Liver (tissue), 9 donors: Measurements from ENCODE around the gene BAZ2A. TPM values are rescaled to one million over a fixed set of nuclear protein-coding genes. Genes with fewer than 3 reads are reported as not detected.

Experiments used
- DNase-seq: peaks from one replicate; pipeline ENCODE4 v3.0.0-alpha.2; 2017; ENCODE audit warnings: low spot score
- H3K27ac ChIP-seq, 2 donors: one replicate each; pipeline ENCODE4 v1.7.0; 2013; ENCODE audit warnings: inconsistent platforms in 2 of 2, low read length in 2 of 2, control low read depth in 1 of 2, low read depth in 1 of 2, mild to moderate bottlenecking in 1 of 2
- H3K27me3 ChIP-seq, 4 donors: one replicate each; pipeline versions ENCODE4 v1.6.1 to v1.7.0; 2013; ENCODE audit warnings: low read length in 3 of 4, inconsistent platforms in 1 of 4, mild to moderate bottlenecking in 1 of 4, moderate library complexity in 1 of 4; ENCODE audit not compliant: control insufficient read depth in 4 of 4, insufficient read depth in 4 of 4
- H3K36me3 ChIP-seq, 4 donors: one replicate each; pipeline versions ENCODE4 v1.6.1 to v1.7.0; 2013; ENCODE audit warnings: low read length in 3 of 4, mild to moderate bottlenecking in 3 of 4, low read depth in 1 of 4, moderate library complexity in 1 of 4; ENCODE audit not compliant: control insufficient read depth in 4 of 4, insufficient read depth in 3 of 4
- H3K4me1 ChIP-seq, 4 donors: one replicate each; pipeline versions ENCODE4 v1.6.1 to v1.7.0; 2013; ENCODE audit warnings: low read length in 3 of 4, mild to moderate bottlenecking in 3 of 4, moderate library complexity in 1 of 4; ENCODE audit not compliant: control insufficient read depth in 4 of 4, insufficient read depth in 4 of 4
- H3K4me3 ChIP-seq, 3 donors: one replicate each; pipeline versions ENCODE4 v1.6.1 to v1.7.0; 2013; ENCODE audit warnings: low read length in 3 of 3, control low read depth in 1 of 3, low read depth in 1 of 3, mild to moderate bottlenecking in 1 of 3
- H3K9ac ChIP-seq, 2 donors: one replicate each; pipeline ENCODE4 v1.7.0; 2013; ENCODE audit warnings: low read length in 2 of 2, mild to moderate bottlenecking in 2 of 2, moderate library complexity in 2 of 2, control low read depth in 1 of 2, low read depth in 1 of 2
- H3K9me3 ChIP-seq, 4 donors: one replicate each; pipeline versions ENCODE4 v1.6.1 to v1.7.0; 2013; ENCODE audit warnings: low read length in 3 of 4; ENCODE audit not compliant: control insufficient read depth in 4 of 4
- EGR1 ChIP-seq, 2 donors: IDR thresholded peaks; 2 replicates each; pipeline ENCODE4 v1.6.1; 2016 to 2018; ENCODE audit warnings: antibody characterized with exemption in 2 of 2, low read depth in 2 of 2
- FOXA1 ChIP-seq: IDR thresholded peaks from 2 replicates; pipeline ENCODE4 v1.6.1; 2016; ENCODE audit warnings: antibody characterized with exemption
- FOXA2 ChIP-seq: IDR thresholded peaks from 2 replicates; pipeline ENCODE4 v1.6.1; 2016; ENCODE audit warnings: antibody characterized with exemption
- GABPA ChIP-seq, 2 donors: IDR thresholded peaks in 1 of 2; conservative IDR thresholded peaks in 1 of 2; 2 replicates each; pipeline ENCODE4 v1.6.1; 2016; ENCODE audit warnings: antibody characterized with exemption in 2 of 2, mild to moderate bottlenecking in 1 of 2, moderate library complexity in 1 of 2
- HNF4A ChIP-seq, 2 donors: conservative IDR thresholded peaks; 2 replicates each; pipeline ENCODE4 v1.6.1; 2016; ENCODE audit warnings: antibody characterized with exemption in 2 of 2, mild to moderate bottlenecking in 2 of 2
- HNF4G ChIP-seq: IDR thresholded peaks from 2 replicates; pipeline ENCODE4 v1.6.1; 2016; ENCODE audit warnings: antibody characterized with exemption
- NR2F2 ChIP-seq: IDR thresholded peaks from 2 replicates; pipeline ENCODE4 v1.6.1; 2016; ENCODE audit warnings: antibody characterized with exemption
- RAD21 ChIP-seq, 2 donors: IDR thresholded peaks; 2 replicates each; pipeline ENCODE4 v1.6.1; 2016; ENCODE audit warnings: antibody characterized with exemption in 2 of 2, mild to moderate bottlenecking in 2 of 2
- RXRA ChIP-seq, 2 donors: IDR thresholded peaks; 2 replicates each; pipeline ENCODE4 v1.6.1; 2017 to 2018; ENCODE audit warnings: antibody characterized with exemption in 2 of 2, mild to moderate bottlenecking in 1 of 2
- SP1 ChIP-seq: IDR thresholded peaks from 2 replicates; pipeline ENCODE4 v1.6.1; 2018; ENCODE audit warnings: antibody characterized with exemption, mild to moderate bottlenecking
- TAF1 ChIP-seq: conservative IDR thresholded peaks from 2 replicates; pipeline ENCODE4 v1.6.1; 2016; ENCODE audit warnings: antibody characterized with exemption, mild to moderate bottlenecking
- YY1 ChIP-seq: IDR thresholded peaks from 2 replicates; pipeline ENCODE4 v1.6.1; 2016; ENCODE audit warnings: antibody characterized with exemption, mild to moderate bottlenecking
- WGBS: extraction: QIAGEN DNeasy Blood & Tissue Kit; methylation state at CpG from one replicate; pipeline ENCODE4 v1.1.7; 2013; 5-methylcytosine and 5-hydroxymethylcytosine counted together
- polyA plus RNA-seq, 2 donors: library from polyadenylated mRNA; stranded (reverse) in 1 of 2; unstranded in 1 of 2; fragments of 200-250 nt in 1 of 2; fragments of >200 nt in 1 of 2; fragmentation: Nextera tagmentation in 1 of 2; extraction: Ambion mirVana in 1 of 2; gene quantifications; one replicate each; pipeline versions ENCODE4 v1.2.1 to v1.2.3, GENCODE V29; 2013 to 2015
- total RNA-seq, 2 donors: library from RNA; depleted of rRNA; stranded (reverse); fragments of >200 nt; gene quantifications; one replicate each; pipeline ENCODE4 v1.2.3, GENCODE V29; 2014
- TF ChIP-seq, protein P1 (sequence below): IDR thresholded peaks from 2 replicates; pipeline ENCODE4 v1.6.1; 2016; ENCODE audit warnings: antibody characterized with exemption
- TF ChIP-seq, protein P2 (sequence below): IDR thresholded peaks from 2 replicates; pipeline ENCODE4 v1.6.1; 2016; ENCODE audit warnings: antibody characterized with exemption
- TF ChIP-seq, protein P3 (sequence below): IDR thresholded peaks from 2 replicates; pipeline ENCODE4 v1.6.1; 2016; ENCODE audit warnings: antibody characterized with exemption
- TF ChIP-seq, protein P4 (sequence below): IDR thresholded peaks from 2 replicates; pipeline ENCODE4 v1.6.1; 2016; ENCODE audit warnings: antibody characterized with exemption, mild to moderate bottlenecking
- TF ChIP-seq, protein P5 (sequence below): fragments of 150-350 bp; IDR thresholded peaks from 2 replicates; pipeline ENCODE4 v1.5.1; 2017; ENCODE audit warnings: improper control_type of control experiment, low read depth, low read length; ENCODE audit not compliant: missing input control
- donor health status: healthy.
- donor health status: healthy.
- donor health status: healthy.
- donor health status: healthy.
- donor health status: healthy.

The BAZ2A gene
- total and polyA plus RNA-seq, 4 donors: 12.8 to 31.9 (median 22.0) TPM

DNA sequence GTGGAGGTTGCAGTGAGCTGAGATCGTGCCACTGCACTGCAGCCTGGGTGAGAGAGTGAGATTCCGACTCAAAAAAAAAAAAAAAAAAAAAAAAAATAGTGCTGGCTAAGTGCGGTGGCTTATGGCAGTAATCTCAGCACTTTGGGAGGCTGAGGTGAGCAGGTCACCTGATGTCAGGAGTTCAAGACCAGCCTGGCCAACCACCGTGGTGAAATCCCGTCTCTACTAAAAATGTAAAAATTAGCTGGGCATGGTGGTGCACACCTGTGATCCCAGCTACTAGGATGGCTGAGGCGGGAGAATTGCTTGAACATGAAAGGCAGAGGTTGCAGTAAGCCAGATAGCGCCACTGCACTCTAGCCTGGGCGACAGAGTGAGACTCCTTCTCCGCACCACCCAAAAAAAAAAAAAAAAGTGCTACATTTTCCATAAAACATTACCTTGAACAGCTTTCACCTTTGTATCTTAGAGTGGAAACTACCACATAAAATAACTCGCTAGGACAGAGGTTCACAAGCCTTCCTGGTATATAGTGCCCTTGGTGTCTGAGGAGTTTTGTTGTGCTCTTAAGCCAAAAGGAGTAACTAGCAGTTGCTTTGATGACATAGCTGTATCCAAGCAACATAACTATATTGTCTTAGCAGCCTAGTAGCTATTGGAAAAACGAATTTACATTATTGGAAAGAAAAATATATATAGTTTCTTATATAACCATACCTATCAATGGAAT is 46.9 kb upstream of the BAZ2A start:
- TF ChIP-seq, protein P1, sequence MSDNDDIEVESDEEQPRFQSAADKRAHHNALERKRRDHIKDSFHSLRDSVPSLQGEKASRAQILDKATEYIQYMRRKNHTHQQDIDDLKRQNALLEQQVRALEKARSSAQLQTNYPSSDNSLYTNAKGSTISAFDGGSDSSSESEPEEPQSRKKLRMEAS: no peak
- TF ChIP-seq EGR1 (IDR thresholded peaks at IDR 0.05; ENCODE audit: low read depth in 2 of 2) (no peak), GABPA (IDR thresholded peaks at IDR 0.05 in 1 of 2, conservative IDR thresholded peaks at IDR 0.05 in 1 of 2) (no peak), HNF4G (no peak), FOXA2 (no peak), TAF1 (no peak)
- no peaks in the 10 kb centered on the region for H3K9me3 ChIP-seq
- H3K4me3 ChIP-seq: no peak overlapping the region
- H3K9ac ChIP-seq: no peak overlapping the region
- H3K27ac ChIP-seq: no peak overlapping the region
- peaks cover 6 to 22% (median 18%) of the 10 kb centered on the region in 4 donors for H3K4me1 ChIP-seq
- 75% methylated on average over 11 of the region's 11 CpGs for WGBS
- no peak for DNase-seq
- H3K27me3 ChIP-seq: no peaks in the 10 kb centered on the region
- H3K36me3 ChIP-seq: peaks cover 0 to 8% (median 7%) of the 10 kb centered on the region in 4 donors

DNA sequence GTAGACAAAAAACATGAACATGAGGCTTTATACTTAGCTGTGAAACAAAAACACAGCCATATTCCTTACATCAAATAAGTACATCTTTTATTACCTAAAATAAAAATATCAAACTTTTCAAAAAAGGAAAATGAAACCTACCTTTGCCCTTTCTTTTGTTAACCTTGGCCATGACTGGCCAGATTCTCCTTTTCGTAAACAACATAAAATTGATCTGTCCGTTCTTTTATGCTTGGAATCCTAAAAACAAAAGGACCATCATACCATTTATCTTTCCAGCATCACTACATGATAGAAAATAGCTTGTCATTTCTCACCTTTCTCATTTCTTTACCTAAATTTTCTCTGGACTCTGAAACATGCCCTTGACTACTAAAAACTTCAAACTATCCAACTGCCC is 41.5 kb upstream of the BAZ2A start:
- DNase-seq: no peak
- H3K36me3 ChIP-seq: peaks cover 12 to 46% (median 23%) of the 10 kb centered on the region in 4 donors
- peaks cover 7 to 29% (median 20%) of the 10 kb centered on the region in 4 donors for H3K4me1 ChIP-seq

DNA sequence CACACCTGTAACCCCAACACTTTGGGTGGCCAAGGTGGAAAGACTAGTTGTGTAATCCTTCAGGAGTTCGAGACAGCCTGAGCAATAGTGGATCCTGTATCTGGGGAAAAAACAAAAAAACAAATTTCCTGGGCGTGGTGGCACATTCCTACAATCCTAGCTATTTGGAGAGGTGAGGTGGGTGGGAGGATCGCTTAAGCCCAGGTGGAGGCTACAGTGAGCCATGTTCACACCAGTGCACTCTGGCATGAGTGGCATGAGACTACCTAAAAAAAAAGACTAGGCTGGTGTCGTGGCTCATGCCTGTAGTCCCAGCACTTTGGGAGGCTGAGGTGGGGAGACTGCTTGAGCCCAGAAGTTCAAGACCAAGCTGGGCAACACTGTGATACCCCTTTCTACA is 40.7 kb upstream of the BAZ2A start:
- no peak overlapping the region for H3K4me3 ChIP-seq
- H3K9me3 ChIP-seq: no peaks in the 10 kb centered on the region
- H3K27me3 ChIP-seq: no peaks in the 10 kb centered on the region
- no peak overlapping the region for H3K9ac ChIP-seq
- TF ChIP-seq GABPA (IDR thresholded peaks at IDR 0.05 in 1 of 2, conservative IDR thresholded peaks at IDR 0.05 in 1 of 2) (no peak), YY1 (no peak), HNF4A (conservative IDR thresholded peaks at IDR 0.05) (no peak), FOXA1 (no peak), HNF4G (no peak), NR2F2 (no peak), TAF1 (no peak), SP1 (no peak), RXRA (IDR thresholded peaks at IDR 0.05) (no peak), RAD21 (IDR thresholded peaks at IDR 0.05) (no peak)
- TF ChIP-seq, protein P1: no peak
- TF ChIP-seq, protein P2, sequence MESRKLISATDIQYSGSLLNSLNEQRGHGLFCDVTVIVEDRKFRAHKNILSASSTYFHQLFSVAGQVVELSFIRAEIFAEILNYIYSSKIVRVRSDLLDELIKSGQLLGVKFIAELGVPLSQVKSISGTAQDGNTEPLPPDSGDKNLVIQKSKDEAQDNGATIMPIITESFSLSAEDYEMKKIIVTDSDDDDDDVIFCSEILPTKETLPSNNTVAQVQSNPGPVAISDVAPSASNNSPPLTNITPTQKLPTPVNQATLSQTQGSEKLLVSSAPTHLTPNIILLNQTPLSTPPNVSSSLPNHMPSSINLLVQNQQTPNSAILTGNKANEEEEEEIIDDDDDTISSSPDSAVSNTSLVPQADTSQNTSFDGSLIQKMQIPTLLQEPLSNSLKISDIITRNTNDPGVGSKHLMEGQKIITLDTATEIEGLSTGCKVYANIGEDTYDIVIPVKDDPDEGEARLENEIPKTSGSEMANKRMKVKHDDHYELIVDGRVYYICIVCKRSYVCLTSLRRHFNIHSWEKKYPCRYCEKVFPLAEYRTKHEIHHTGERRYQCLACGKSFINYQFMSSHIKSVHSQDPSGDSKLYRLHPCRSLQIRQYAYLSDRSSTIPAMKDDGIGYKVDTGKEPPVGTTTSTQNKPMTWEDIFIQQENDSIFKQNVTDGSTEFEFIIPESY: no peak
- TF ChIP-seq, protein P3, sequence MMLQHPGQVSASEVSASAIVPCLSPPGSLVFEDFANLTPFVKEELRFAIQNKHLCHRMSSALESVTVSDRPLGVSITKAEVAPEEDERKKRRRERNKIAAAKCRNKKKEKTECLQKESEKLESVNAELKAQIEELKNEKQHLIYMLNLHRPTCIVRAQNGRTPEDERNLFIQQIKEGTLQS: no peak
- TF ChIP-seq, protein P4, sequence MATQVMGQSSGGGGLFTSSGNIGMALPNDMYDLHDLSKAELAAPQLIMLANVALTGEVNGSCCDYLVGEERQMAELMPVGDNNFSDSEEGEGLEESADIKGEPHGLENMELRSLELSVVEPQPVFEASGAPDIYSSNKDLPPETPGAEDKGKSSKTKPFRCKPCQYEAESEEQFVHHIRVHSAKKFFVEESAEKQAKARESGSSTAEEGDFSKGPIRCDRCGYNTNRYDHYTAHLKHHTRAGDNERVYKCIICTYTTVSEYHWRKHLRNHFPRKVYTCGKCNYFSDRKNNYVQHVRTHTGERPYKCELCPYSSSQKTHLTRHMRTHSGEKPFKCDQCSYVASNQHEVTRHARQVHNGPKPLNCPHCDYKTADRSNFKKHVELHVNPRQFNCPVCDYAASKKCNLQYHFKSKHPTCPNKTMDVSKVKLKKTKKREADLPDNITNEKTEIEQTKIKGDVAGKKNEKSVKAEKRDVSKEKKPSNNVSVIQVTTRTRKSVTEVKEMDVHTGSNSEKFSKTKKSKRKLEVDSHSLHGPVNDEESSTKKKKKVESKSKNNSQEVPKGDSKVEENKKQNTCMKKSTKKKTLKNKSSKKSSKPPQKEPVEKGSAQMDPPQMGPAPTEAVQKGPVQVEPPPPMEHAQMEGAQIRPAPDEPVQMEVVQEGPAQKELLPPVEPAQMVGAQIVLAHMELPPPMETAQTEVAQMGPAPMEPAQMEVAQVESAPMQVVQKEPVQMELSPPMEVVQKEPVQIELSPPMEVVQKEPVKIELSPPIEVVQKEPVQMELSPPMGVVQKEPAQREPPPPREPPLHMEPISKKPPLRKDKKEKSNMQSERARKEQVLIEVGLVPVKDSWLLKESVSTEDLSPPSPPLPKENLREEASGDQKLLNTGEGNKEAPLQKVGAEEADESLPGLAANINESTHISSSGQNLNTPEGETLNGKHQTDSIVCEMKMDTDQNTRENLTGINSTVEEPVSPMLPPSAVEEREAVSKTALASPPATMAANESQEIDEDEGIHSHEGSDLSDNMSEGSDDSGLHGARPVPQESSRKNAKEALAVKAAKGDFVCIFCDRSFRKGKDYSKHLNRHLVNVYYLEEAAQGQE: no peak
- TF ChIP-seq, protein P5, sequence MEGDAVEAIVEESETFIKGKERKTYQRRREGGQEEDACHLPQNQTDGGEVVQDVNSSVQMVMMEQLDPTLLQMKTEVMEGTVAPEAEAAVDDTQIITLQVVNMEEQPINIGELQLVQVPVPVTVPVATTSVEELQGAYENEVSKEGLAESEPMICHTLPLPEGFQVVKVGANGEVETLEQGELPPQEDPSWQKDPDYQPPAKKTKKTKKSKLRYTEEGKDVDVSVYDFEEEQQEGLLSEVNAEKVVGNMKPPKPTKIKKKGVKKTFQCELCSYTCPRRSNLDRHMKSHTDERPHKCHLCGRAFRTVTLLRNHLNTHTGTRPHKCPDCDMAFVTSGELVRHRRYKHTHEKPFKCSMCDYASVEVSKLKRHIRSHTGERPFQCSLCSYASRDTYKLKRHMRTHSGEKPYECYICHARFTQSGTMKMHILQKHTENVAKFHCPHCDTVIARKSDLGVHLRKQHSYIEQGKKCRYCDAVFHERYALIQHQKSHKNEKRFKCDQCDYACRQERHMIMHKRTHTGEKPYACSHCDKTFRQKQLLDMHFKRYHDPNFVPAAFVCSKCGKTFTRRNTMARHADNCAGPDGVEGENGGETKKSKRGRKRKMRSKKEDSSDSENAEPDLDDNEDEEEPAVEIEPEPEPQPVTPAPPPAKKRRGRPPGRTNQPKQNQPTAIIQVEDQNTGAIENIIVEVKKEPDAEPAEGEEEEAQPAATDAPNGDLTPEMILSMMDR: no peak
- 78% methylated on average over 4 of the region's 4 CpGs for WGBS
- no peak for DNase-seq
- peaks cover 12 to 50% (median 28%) of the 10 kb centered on the region in 4 donors for H3K36me3 ChIP-seq
- peak overlapping the region; percentile 12 to 22 for H3K27ac ChIP-seq
- H3K4me1 ChIP-seq: peaks cover 7 to 28% (median 20%) of the 10 kb centered on the region in 4 donors

More for the DNA sequence above, 41.5 kb upstream of the BAZ2A start:
- Histone ChIP-seq H3K4me3 (no peak overlapping the region), H3K9me3 (no peaks in the 10 kb centered on the region), H3K27me3 (no peaks in the 10 kb centered on the region), H3K27ac (peak overlapping the region in 1 of 2 donors; percentile 22), H3K9ac (no peak overlapping the region)
- TF ChIP-seq, protein P1: no peak
- TF ChIP-seq HNF4A (conservative IDR thresholded peaks at IDR 0.05) (peak; percentile 24 to 30), YY1 (peak; percentile 12)
- WGBS: 26% methylated on average over 2 of the region's 2 CpGs
